ENCODE measurements around the gene ULK3. TPM values are rescaled to one million over a fixed set of nuclear protein-coding genes. Genes with fewer than 3 reads are reported as not detected.

Gene ULK3
- total and polyA plus RNA-seq, 9 donors = 17.4 to 45.7 (median 25.9) TPM

GRCh38 chr15:74824976-74825375 is 18.0 kb downstream of the ULK3 start:
- H3K4me3 ChIP-seq = no peak overlapping the region
- H3K4me1 ChIP-seq (ENCODE audit: insufficient read depth) = peaks cover 3% of the 10 kb centered on the region
- 67 to 73% (median 71%) methylated on average over 7 of the region's 7 CpGs for WGBS, 3 donors

GRCh38 chr15:74823324-74823723 is 19.6 kb downstream of the ULK3 start:
- H3K27ac ChIP-seq = no peak overlapping the region
- no peak for DNase-seq
- intact Hi-C loops (cut with DNase I) = no loop called here
- TF ChIP-seq CTCF (IDR thresholded peaks at IDR 0.05) (no peak), POLR2A (IDR thresholded peaks at IDR 0.05) (no peak), EP300 (IDR thresholded peaks at IDR 0.05) (no peak)
- 71 to 78% (median 73%) methylated on average over 6 of the region's 6 CpGs for WGBS, 3 donors
- H3K4me3 ChIP-seq = no peak overlapping the region
- no peaks in the 10 kb centered on the region for H3K36me3 ChIP-seq
- no peaks in the 10 kb centered on the region for H3K9me3 ChIP-seq
- no peaks in the 10 kb centered on the region for H3K27me3 ChIP-seq
- H3K4me1 ChIP-seq (ENCODE audit: insufficient read depth) = peaks cover 3% of the 10 kb centered on the region

More at GRCh38 chr15:74824976-74825375, 18.0 kb downstream of the ULK3 start:
- no peaks in the 10 kb centered on the region for H3K9me3 ChIP-seq
- DNase-seq = no peak
- TF ChIP-seq POLR2A (IDR thresholded peaks at IDR 0.05) = no peak
- no peak for TF ChIP-seq CTCF (IDR thresholded peaks at IDR 0.05)
- TF ChIP-seq EP300 (IDR thresholded peaks at IDR 0.05) = no peak
- H3K27ac ChIP-seq = no peak overlapping the region
- no peaks in the 10 kb centered on the region for H3K36me3 ChIP-seq
- H3K27me3 ChIP-seq = no peaks in the 10 kb centered on the region
- intact Hi-C loops (cut with DNase I) = no loop called here

GRCh38 chr15:74822233-74822632 is 20.7 kb downstream of the ULK3 start:
- no peak overlapping the region for H3K4me3 ChIP-seq
- WGBS, 3 donors = 83 to 92% (median 85%) methylated on average over 4 of the region's 4 CpGs
- H3K36me3 ChIP-seq = no peaks in the 10 kb centered on the region
- H3K27me3 ChIP-seq = no peaks in the 10 kb centered on the region
- H3K4me1 ChIP-seq (ENCODE audit: insufficient read depth) = peaks cover 3% of the 10 kb centered on the region
- no peak for TF ChIP-seq EP300 (IDR thresholded peaks at IDR 0.05)
- no peak for TF ChIP-seq CTCF (IDR thresholded peaks at IDR 0.05)
- no peak for TF ChIP-seq POLR2A (IDR thresholded peaks at IDR 0.05)
- no peaks in the 10 kb centered on the region for H3K9me3 ChIP-seq
- intact Hi-C loops (cut with DNase I) = no loop called here
- no peak for DNase-seq
- no peak overlapping the region for H3K27ac ChIP-seq

- Histone ChIP-seq H3K27me3 (no peaks in the 10 kb centered on the region), H3K4me1 (ENCODE audit: insufficient read depth) (peaks cover 3% of the 10 kb centered on the region), H3K4me3 (no peak overlapping the region), H3K9me3 (no peaks in the 10 kb centered on the region), H3K36me3 (no peaks in the 10 kb centered on the region), H3K27ac (no peak overlapping the region)
- no peak for TF ChIP-seq POLR2A (IDR thresholded peaks at IDR 0.05)
- no peak for TF ChIP-seq EP300 (IDR thresholded peaks at IDR 0.05)
- TF ChIP-seq CTCF (IDR thresholded peaks at IDR 0.05) = no peak
- 79 to 85% (median 80%) methylated on average over 7 of the region's 7 CpGs for WGBS, 3 donors
- intact Hi-C loops (cut with DNase I) = no loop called here
- no peak for DNase-seq
Measured at GRCh38 chr15:74821790-74822158, 21.2 kb downstream of the ULK3 start.
